DOHH2 (cell line): Measurements from ENCODE around the gene ITPKA.

ENCODE experiments used
- H3F3A ChIP-seq: fragments of 200-600 bp; sonication (generic), shearing (Covaris generic); 2 replicates; pipeline ENCODE4 v1.6.0; 2016; ENCODE audit warnings: antibody characterized with exemption, mild to moderate bottlenecking; ENCODE audit not compliant: control insufficient read depth, insufficient read depth
- H3K27ac ChIP-seq: fragments of 200-600 bp; sonication (generic); 2 replicates; pipeline ENCODE4 v1.5.1; 2014; ENCODE audit warnings: low read depth, mild to moderate bottlenecking, low read length, moderate library complexity
- H3K27me3 ChIP-seq: fragments of 200-600 bp; sonication (generic); 2 replicates; pipeline ENCODE4 v1.6.1; 2014; ENCODE audit warnings: mild to moderate bottlenecking, low read length, mixed read lengths; ENCODE audit not compliant: control insufficient read depth
- H3K36me3 ChIP-seq: fragments of 200-600 bp; sonication (generic); 2 replicates; pipeline ENCODE4 v1.6.1; 2014; ENCODE audit warnings: mild to moderate bottlenecking, low read length, moderate library complexity, mixed read lengths; ENCODE audit not compliant: control insufficient read depth
- H3K4me1 ChIP-seq: fragments of 200-600 bp; sonication (generic); 2 replicates; pipeline ENCODE4 v1.6.1; 2014; ENCODE audit warnings: mild to moderate bottlenecking, low read length, mixed read lengths; ENCODE audit not compliant: control insufficient read depth
- H3K4me2 ChIP-seq: fragments of 200-600 bp; sonication (generic); 2 replicates; pipeline ENCODE4 v1.6.0; 2014; ENCODE audit warnings: mild to moderate bottlenecking, low read length, moderate library complexity
- H3K4me3 ChIP-seq: fragments of 200-600 bp; sonication (generic); 2 replicates; pipeline ENCODE4 v1.5.1; 2014; ENCODE audit warnings: mild to moderate bottlenecking, low read length, mixed read lengths
- H3K79me2 ChIP-seq: fragments of 200-600 bp; sonication (generic); 2 replicates; pipeline ENCODE4 v1.6.1; 2014; ENCODE audit warnings: mild to moderate bottlenecking, low read length, mixed read lengths; ENCODE audit not compliant: control insufficient read depth
- H3K9me2 ChIP-seq: fragments of 200-600 bp; sonication (generic); replicated peaks from 2 replicates; pipeline ENCODE4 v1.6.1; 2014; ENCODE audit warnings: mild to moderate bottlenecking, low read length, mixed read lengths; ENCODE audit not compliant: control insufficient read depth
- H3K9me3 ChIP-seq: fragments of 200-600 bp; sonication (generic); 2 replicates; pipeline ENCODE4 v1.6.1; 2014; ENCODE audit warnings: antibody characterized with exemption, low read length, mixed read lengths; ENCODE audit not compliant: control insufficient read depth, insufficient read depth
- H4K20me1 ChIP-seq: fragments of 200-600 bp; sonication (generic); 2 replicates; pipeline ENCODE4 v1.6.0; 2014; ENCODE audit warnings: low read depth, mild to moderate bottlenecking, antibody characterized with exemption, low read length, moderate library complexity; ENCODE audit not compliant: control insufficient read depth, insufficient read depth
- CTCF ChIP-seq: fragments of 200-600 bp; sonication (generic); IDR thresholded peaks from one replicate; pipeline ENCODE4 v1.5.1; 2014; ENCODE audit warnings: antibody characterized with exemption, mild to moderate bottlenecking, low read depth, low read length; ENCODE audit not compliant: poor library complexity, severe bottlenecking
- EZH2phosphoT487 ChIP-seq: fragments of 200-600 bp; sonication (generic); IDR thresholded peaks from 2 replicates; pipeline ENCODE4 v1.6.1; 2017; ENCODE audit warnings: borderline replicate concordance, mild to moderate bottlenecking, antibody characterized with exemption, low read length, moderate library complexity, mixed read lengths

ITPKA gene

GRCh38 chr15:41504751-41505492 is 11.2 kb downstream of the ITPKA start:
- no peaks in the 10 kb centered on the region for H3K9me2 ChIP-seq
- H3K4me2 ChIP-seq = no peak overlapping the region
- H3K79me2 ChIP-seq = no peaks in the 10 kb centered on the region
- peaks cover 25% of the 10 kb centered on the region for H3K4me1 ChIP-seq
- no peaks in the 10 kb centered on the region for H3K9me3 ChIP-seq
- no peak overlapping the region for H3K4me3 ChIP-seq
- H3F3A ChIP-seq = no peaks in the 10 kb centered on the region
- H3K27me3 ChIP-seq = peaks cover 45% of the 10 kb centered on the region
- H3K27ac ChIP-seq = no peak overlapping the region
- TF ChIP-seq CTCF (no peak), EZH2phosphoT487 (no peak)
- H4K20me1 ChIP-seq = no peaks in the 10 kb centered on the region
- H3K36me3 ChIP-seq = no peaks in the 10 kb centered on the region

GRCh38 chr15:41505776-41506175 is 12.1 kb downstream of the ITPKA start:
- no peaks in the 10 kb centered on the region for H3K36me3 ChIP-seq
- no peak overlapping the region for H3K4me3 ChIP-seq
- no peaks in the 10 kb centered on the region for H3K9me2 ChIP-seq
- no peaks in the 10 kb centered on the region for H3K9me3 ChIP-seq
- no peak overlapping the region for H3K4me2 ChIP-seq
- H3K79me2 ChIP-seq = no peaks in the 10 kb centered on the region
- peaks cover 36% of the 10 kb centered on the region for H3K27me3 ChIP-seq
- no peaks in the 10 kb centered on the region for H4K20me1 ChIP-seq
- no peak overlapping the region for H3K27ac ChIP-seq
- H3K4me1 ChIP-seq = peaks cover 25% of the 10 kb centered on the region
- H3F3A ChIP-seq = no peaks in the 10 kb centered on the region
- no peak for TF ChIP-seq EZH2phosphoT487
- no peak for TF ChIP-seq CTCF

GRCh38 chr15:41506796-41507341 is 13.2 kb downstream of the ITPKA start:
- Histone ChIP-seq H3K4me1 (peaks cover 17% of the 10 kb centered on the region), H3K4me2 (no peak overlapping the region), H3F3A (no peaks in the 10 kb centered on the region), H3K9me3 (no peaks in the 10 kb centered on the region), H4K20me1 (no peaks in the 10 kb centered on the region), H3K27ac (no peak overlapping the region), H3K4me3 (no peak overlapping the region), H3K27me3 (peaks cover 33% of the 10 kb centered on the region), H3K9me2 (no peaks in the 10 kb centered on the region), H3K79me2 (no peaks in the 10 kb centered on the region), H3K36me3 (no peaks in the 10 kb centered on the region)
- peak; percentile 10 for TF ChIP-seq CTCF
- TF ChIP-seq EZH2phosphoT487 = no peak
